PC-3 (cell line): Measurements from ENCODE around the gene PCDHGB3. TPM values are rescaled to one million over a fixed set of nuclear protein-coding genes. Genes with fewer than 3 reads are reported as not detected.

Experiments
- ATAC-seq: fragments of 200-7000 bp; cut with Tn5 transposase; 2 replicates; pipeline ENCODE4 v1.9.1; 2020; ENCODE audit warnings: mild to moderate bottlenecking, moderate library complexity
- BruUV-seq: library from RNA; stranded (reverse); fragments of 400-500 nt; replicated peaks from 2 replicates; lab custom pipeline; 2021; lab: Mats Ljungman, UMichigan
- CTCF ChIA-PET: fragments of 300-600 bp; sonication (Branson Sonifier 250); formaldehyde crosslinking; loops from one replicate; lab custom pipeline; 2022; ENCODE audit warnings: antibody characterized with exemption; lab: Charles Lee
- POLR2A ChIA-PET: fragments of 300-600 bp; sonication (Branson Sonifier 250); formaldehyde crosslinking; loops from one replicate; lab custom pipeline; 2022; ENCODE audit warnings: antibody characterized with exemption; ENCODE audit not compliant: unreplicated experiment; lab: Charles Lee
- DNase-seq: peaks from one replicate; pipeline ENCODE4 v3.0.0-alpha.2; 2015
- H2AFZ ChIP-seq: fragments of 300-600 bp; sonication (generic); 2 replicates; pipeline ENCODE4 v1.6.0; 2016; ENCODE audit warnings: antibody characterized with exemption, low read length
- H3F3A ChIP-seq: fragments of 300-600 bp; sonication (generic); one replicate; pipeline ENCODE4 v1.6.0; 2017; ENCODE audit warnings: antibody characterized with exemption, low read length, control low read depth, mild to moderate bottlenecking; ENCODE audit not compliant: unreplicated experiment
- H3K27ac ChIP-seq: fragments of 300-600 bp; sonication (generic); 2 replicates; pipeline ENCODE4 v1.5.1; 2016; ENCODE audit warnings: mild to moderate bottlenecking, low read length
- H3K27me3 ChIP-seq: fragments of 300-600 bp; sonication (generic); 2 replicates; pipeline ENCODE4 v1.6.1; 2016; ENCODE audit warnings: low read length, mixed read lengths
- H3K36me3 ChIP-seq: fragments of 300-600 bp; sonication (generic); 2 replicates; pipeline ENCODE4 v1.6.1; 2016; ENCODE audit warnings: low read depth, mixed run types, low read length, mixed read lengths
- H3K4me1 ChIP-seq: fragments of 300-600 bp; sonication (generic); 2 replicates; pipeline ENCODE4 v1.5.1; 2016; ENCODE audit warnings: low read length; ENCODE audit not compliant: insufficient read depth
- H3K4me2 ChIP-seq: fragments of 300-600 bp; sonication (generic); 2 replicates; pipeline ENCODE4 v1.6.0; 2016; ENCODE audit warnings: low read length
- H3K4me3 ChIP-seq: fragments of 300-600 bp; sonication (generic); 2 replicates; pipeline ENCODE4 v1.5.1; 2016; ENCODE audit warnings: mild to moderate bottlenecking, low read length, mixed read lengths
- H3K79me2 ChIP-seq: fragments of 300-600 bp; sonication (generic); 2 replicates; pipeline ENCODE4 v1.6.1; 2017; ENCODE audit warnings: low read length, mixed read lengths
- H3K9ac ChIP-seq: fragments of 300-600 bp; sonication (generic); 2 replicates; pipeline ENCODE4 v1.6.0; 2016; ENCODE audit warnings: mild to moderate bottlenecking, low read length
- H3K9me2 ChIP-seq: fragments of 300-600 bp; sonication (generic); replicated peaks from 2 replicates; pipeline ENCODE4 v1.6.1; 2016; ENCODE audit warnings: mixed run types, low read length, mixed read lengths
- H3K9me3 ChIP-seq: fragments of 300-600 bp; sonication (generic); 2 replicates; pipeline ENCODE4 v1.6.1; 2016; ENCODE audit warnings: low read length, mixed read lengths
- H4K20me1 ChIP-seq: fragments of 300-600 bp; sonication (generic); 2 replicates; pipeline ENCODE4 v1.6.1; 2016; ENCODE audit warnings: low read length, mixed read lengths
- CTCF ChIP-seq: fragments of 300-600 bp; sonication (generic); conservative IDR thresholded peaks from 2 replicates; pipeline ENCODE4 v1.5.1; 2017; ENCODE audit warnings: antibody characterized with exemption, low read depth, mild to moderate bottlenecking, low read length
- EZH2 ChIP-seq: fragments of 300-600 bp; sonication (generic); IDR thresholded peaks from one replicate; pipeline ENCODE4 v1.6.1; 2017; ENCODE audit warnings: antibody characterized with exemption, mild to moderate bottlenecking, low read length; ENCODE audit not compliant: unreplicated experiment
- EZH2phosphoT487 ChIP-seq: fragments of 300-600 bp; sonication (generic); IDR thresholded peaks from 2 replicates; pipeline ENCODE4 v1.6.1; 2018; ENCODE audit warnings: mild to moderate bottlenecking, antibody characterized with exemption, low read length, borderline replicate concordance
- intact Hi-C: fragments of 100-400 bp; cut with micrococcal nuclease; formaldehyde crosslinking; loops from 2 replicates; pipeline ENCODE4 v1.9.0; 2023
- total RNA-seq: library from RNA; depleted of rRNA; stranded (reverse); fragments of >200 nt; gene quantifications from 2 replicates; pipeline ENCODE4 v1.2.3, GENCODE V29; 2014

PCDHGB3 gene
- total RNA-seq, 1 experiment from 2014 or later = 1.3 TPM

GRCh38 chr5:141356133-141356532 is 13.9 kb upstream of the PCDHGB3 start:
- no peak for ATAC-seq
- Histone ChIP-seq H3F3A (no peaks in the 10 kb centered on the region), H3K9me2 (no peaks in the 10 kb centered on the region), H3K4me3 (no peak overlapping the region), H3K9me3 (no peaks in the 10 kb centered on the region), H3K27me3 (no peaks in the 10 kb centered on the region), H3K9ac (no peak overlapping the region), H3K4me2 (no peak overlapping the region), H4K20me1 (no peaks in the 10 kb centered on the region), H3K36me3 (no peaks in the 10 kb centered on the region), H3K79me2 (no peaks in the 10 kb centered on the region), H3K27ac (no peak overlapping the region), H3K4me1 (no peaks in the 10 kb centered on the region), H2AFZ (no peak overlapping the region)
- TF ChIP-seq EZH2 (no peak), EZH2phosphoT487 (no peak), CTCF (no peak)
- BruUV-seq = no TSS peak
- ChIA-PET CTCF (interaction anchor here (0.6 kb wide), 1 partner anchor 26 kb away, joined by 4 read pairs; the partner anchor contains the start of gene PCDHGA1), POLR2A (no interaction called here)
- no peak for DNase-seq
- intact Hi-C loops = no loop called here

GRCh38 chr5:141356950-141357349 is 13.1 kb upstream of the PCDHGB3 start:
- H3K4me3 ChIP-seq = no peak overlapping the region
- no peaks in the 10 kb centered on the region for H3K9me2 ChIP-seq
- no peak overlapping the region for H2AFZ ChIP-seq
- H4K20me1 ChIP-seq = no peaks in the 10 kb centered on the region
- H3K4me1 ChIP-seq = no peaks in the 10 kb centered on the region
- H3K36me3 ChIP-seq = no peaks in the 10 kb centered on the region
- H3K79me2 ChIP-seq = no peaks in the 10 kb centered on the region
- H3K9me3 ChIP-seq = no peaks in the 10 kb centered on the region; the same call in 1 of the 2 replicates
- no TSS peak for BruUV-seq
- no peak overlapping the region for H3K9ac ChIP-seq
- no peak for ATAC-seq
- no peak overlapping the region for H3K27ac ChIP-seq
- TF ChIP-seq CTCF (no peak), EZH2phosphoT487 (no peak), EZH2 (no peak)
- no peak overlapping the region for H3K4me2 ChIP-seq
- no peaks in the 10 kb centered on the region for H3F3A ChIP-seq
- DNase-seq = no peak
- intact Hi-C loops = no loop called here
- no peaks in the 10 kb centered on the region for H3K27me3 ChIP-seq
- ChIA-PET CTCF (no interaction called here), POLR2A (no interaction called here)

GRCh38 chr5:141359790-141360426 is 10.1 kb upstream of the PCDHGB3 start, which contains the start of gene PCDHGB2:
PCDHGB2 (plus strand) TSS chr5:141359994; CDS start chr5:141360136, 142 bp downstream.
- 0 out of 2 replicates have a peak, but pooled peaks cover 3% of the 10 kb centered on the region for H3K4me1 ChIP-seq
- H3K36me3 ChIP-seq = no peaks in the 10 kb centered on the region
- CTCF ChIA-PET = interaction anchor here (0.6 to 1.1 kb wide), 2 partner anchors 201 to 204 kb away, joined by 4 to 5 read pairs; no protein-coding TSS in a partner anchor
- H3F3A ChIP-seq = no peaks in the 10 kb centered on the region
- peak within 1 kb of the TSS; percentile 80 for H3K4me2 ChIP-seq
- intact Hi-C loops = loop anchor here (1.0 to 5.0 kb wide), 2 partner anchors 200 to 268 kb away; partner anchors contain the start of gene PCDHB2
- no peaks in the 10 kb centered on the region for H3K9me2 ChIP-seq
- H3K79me2 ChIP-seq = no peaks in the 10 kb centered on the region
- 0 out of 2 replicates have a peak within 1 kb of the TSS, but pooled peaks have one; percentile 23 for H3K27ac ChIP-seq
- DNase-seq = peak; percentile 63
- ATAC-seq = peak; percentile 62
- H3K9ac ChIP-seq = peak within 1 kb of the TSS; percentile 53
- H3K9me3 ChIP-seq = no peaks in the 10 kb centered on the region; the same call in 1 of the 2 replicates
- no peaks in the 10 kb centered on the region for H3K27me3 ChIP-seq
- H4K20me1 ChIP-seq = no peaks in the 10 kb centered on the region
- peak; percentile 67; the same call in 1 of the 2 replicates for TF ChIP-seq CTCF
- no peak for TF ChIP-seq EZH2
- POLR2A ChIA-PET = no interaction called here
- peak within 1 kb of the TSS; percentile 69 for H3K4me3 ChIP-seq
- peak within 1 kb of the TSS; percentile 94 for H2AFZ ChIP-seq
- TSS peak; percentile 36 for BruUV-seq
